Measurements from ENCODE around the gene HIPK1. TPM values are rescaled to one million over a fixed set of nuclear protein-coding genes. Genes with fewer than 3 reads are reported as not detected.
A peak's percentile ranks its signal among the peaks of the same experiment; 100 is the strongest.
"Not testable (repeated sequence)": the region's sequence is repeated elsewhere in the genome, so short reads cannot be mapped to it uniquely, and the experiment has no call there.

Gene HIPK1
- total RNA-seq, 5 donors from 2014 or later (not counting 1 experiment from before 2014, with no cell fraction given), result 99.5 to 189 (median 103) TPM

DNA sequence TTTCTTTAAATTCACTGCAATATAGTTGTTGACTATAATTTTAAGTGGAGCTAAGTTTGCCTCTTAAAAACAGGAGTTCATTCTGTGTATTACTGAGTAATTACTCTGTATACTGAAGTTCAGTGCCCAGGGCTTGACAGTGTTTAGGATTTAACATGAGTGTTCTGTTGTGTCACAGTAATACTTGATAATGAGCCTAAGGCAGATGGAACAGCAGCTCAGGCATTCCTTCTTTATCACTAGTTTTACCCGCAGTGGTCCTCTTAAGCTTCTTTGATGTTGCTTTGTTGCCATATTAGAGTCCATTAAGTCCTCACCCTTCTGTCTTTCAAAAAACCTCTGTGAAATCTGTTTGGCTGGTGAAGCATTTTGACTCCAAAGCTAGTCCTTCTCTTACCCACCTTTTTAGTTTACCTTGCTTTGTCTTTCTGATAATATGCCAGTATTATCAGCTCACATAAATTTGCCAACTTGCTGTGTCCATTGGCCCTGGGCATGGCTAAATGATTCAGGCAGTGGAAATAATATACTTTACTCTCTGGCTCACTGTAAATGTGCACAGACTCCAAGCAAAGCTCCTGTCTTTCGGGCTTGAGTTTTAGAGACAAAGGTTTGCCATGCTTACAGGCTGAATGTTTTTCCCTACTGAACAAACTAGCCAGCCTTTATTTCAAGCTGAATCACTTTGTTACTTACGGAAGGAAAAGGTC lies 17.7 kb downstream of the HIPK1 start:
- POLR2A ChIA-PET, result interaction anchor here (0.6 to 6.6 kb wide), 14 partner anchors 8 to 872 kb away, joined by 3 to 221 read pairs (median 5); partner anchors contain the start of gene HIPK1 (in 2 of the 2)
- ATAC-seq (replicated peaks in 1 of 4) (peak; percentile 27 to 50 (median 46)), DNase-seq (no peak)
- peak overlapping the region; percentile 96 to 99 for H3K27ac Mint-ChIP-seq
- CTCF ChIA-PET, result interaction anchor here (0.5 to 5.6 kb wide), 22 partner anchors 9 to 1231 kb away, joined by 3 to 86 read pairs (median 4); partner anchors contain the start of genes HIPK1 (in 2 of the 2), AP4B1 (in 1 of the 2), PPM1J (in 1 of the 2) and RSBN1 (in 1 of the 2)
- peak overlapping the region; percentile 84 for H3K27ac ChIP-seq (ENCODE audit: low read length)
- H3K27me3 ChIP-seq (replicated peaks in 1 of 2; ENCODE audit: control insufficient read depth in 2 of 2, extremely low read depth in 1 of 2, insufficient read depth in 2 of 2, low read length in 1 of 2), result no peaks in the 10 kb centered on the region
- H3K36me3 Mint-ChIP-seq, result peaks cover 21% of the 10 kb centered on the region
- 50% methylated on average over 1 of the region's 3 CpGs for WGBS (ENCODE audit: insufficient coverage)
- H3K36me3 ChIP-seq (ENCODE audit: control insufficient read depth in 2 of 2, extremely low read depth in 1 of 2, insufficient read depth in 1 of 2, low read length in 1 of 2), result peaks cover 0 to 19% of the 10 kb centered on the region in 2 donors
- peaks cover 43 to 53% of the 10 kb centered on the region in 2 experiments for H3K4me1 ChIP-seq (ENCODE audit: control insufficient read depth in 1 of 2, extremely low read depth in 1 of 2, insufficient read depth in 2 of 2, low read length in 2 of 2)
- no peaks in the 10 kb centered on the region for H3K9me3 ChIP-seq
- H3K4me1 Mint-ChIP-seq, result peaks cover 83 to 87% (median 84%) of the 10 kb centered on the region in 3 donors
- H3K9me3 Mint-ChIP-seq, result no peaks in the 10 kb centered on the region
- peak overlapping the region; percentile 63 to 79 (median 71) for H3K4me3 Mint-ChIP-seq
- no peaks in the 10 kb centered on the region for H3K27me3 Mint-ChIP-seq
- peak overlapping the region; percentile 2 to 38 for H3K4me3 ChIP-seq (ENCODE audit: control insufficient read depth in 1 of 2, extremely low read depth in 1 of 2, low read length in 1 of 2)

DNA sequence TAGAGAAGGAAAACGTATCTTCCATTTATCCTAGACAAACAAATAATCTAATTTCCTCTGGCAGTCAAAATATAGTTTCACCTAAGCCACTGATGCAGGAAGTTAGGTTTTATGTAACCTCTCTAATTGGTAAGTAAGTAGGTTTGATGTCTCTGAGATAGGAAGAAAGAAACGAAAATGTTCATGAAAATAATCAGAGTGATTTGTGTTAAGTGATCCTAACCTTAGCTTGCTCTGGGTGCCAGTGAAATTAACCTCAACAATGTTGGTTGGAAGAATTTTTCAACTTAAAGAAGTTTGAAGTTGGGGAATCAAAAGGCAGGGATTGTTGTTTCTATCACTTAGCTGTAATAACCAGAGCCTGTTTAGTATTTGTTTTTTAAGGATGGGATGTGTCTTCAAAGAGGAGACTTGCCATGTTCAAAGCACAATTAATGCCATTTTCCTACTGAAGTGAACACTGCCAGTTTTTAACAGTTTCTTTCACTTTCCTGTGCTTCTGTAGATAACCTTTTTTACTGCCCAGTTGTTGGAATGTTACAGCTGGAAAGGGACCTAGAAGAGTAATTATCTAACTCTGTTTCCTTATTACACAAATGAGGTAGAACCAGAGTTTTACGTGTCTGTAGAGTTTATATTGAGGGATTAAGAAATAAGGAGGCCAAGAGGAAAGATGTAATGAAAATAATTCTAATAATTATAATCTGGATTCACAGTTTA lies 18.4 kb downstream of the HIPK1 start:
- Mint-ChIP-seq H3K4me1 (peaks cover 82 to 86% (median 84%) of the 10 kb centered on the region in 3 donors), H3K27me3 (no peaks in the 10 kb centered on the region), H3K4me3 (peak overlapping the region; percentile 63 to 79 (median 71)), H3K27ac (peak overlapping the region; percentile 96 to 99), H3K9me3 (no peaks in the 10 kb centered on the region), H3K36me3 (peaks cover 21% of the 10 kb centered on the region)
- Histone ChIP-seq H3K4me3 (ENCODE audit: control insufficient read depth in 1 of 2, extremely low read depth in 1 of 2, low read length in 1 of 2) (peak overlapping the region; percentile 2 to 38), H3K36me3 (ENCODE audit: control insufficient read depth in 2 of 2, extremely low read depth in 1 of 2, insufficient read depth in 1 of 2, low read length in 1 of 2) (peaks cover 0 to 14% of the 10 kb centered on the region in 2 donors), H3K27me3 (replicated peaks in 1 of 2; ENCODE audit: control insufficient read depth in 2 of 2, extremely low read depth in 1 of 2, insufficient read depth in 2 of 2, low read length in 1 of 2) (no peaks in the 10 kb centered on the region), H3K4me1 (ENCODE audit: control insufficient read depth in 1 of 2, extremely low read depth in 1 of 2, insufficient read depth in 2 of 2, low read length in 2 of 2) (peaks cover 39 to 51% of the 10 kb centered on the region in 2 experiments), H3K9me3 (no peaks in the 10 kb centered on the region), H3K27ac (ENCODE audit: low read length) (peak overlapping the region; percentile 84)
- ChIA-PET POLR2A (interaction anchor here (0.6 to 6.6 kb wide), 9 partner anchors 9 to 872 kb away, joined by 3 to 221 read pairs (median 5); partner anchors contain the start of gene HIPK1 (in 2 of the 2)), CTCF (interaction anchor here (0.6 to 5.6 kb wide), 10 partner anchors 10 to 1232 kb away, joined by 3 to 86 read pairs (median 4); partner anchors contain the start of genes AP4B1 (in 1 of the 2), HIPK1 (in 1 of the 2) and PPM1J (in 1 of the 2))
- 0% methylated on average over 1 of the region's 3 CpGs for WGBS (ENCODE audit: insufficient coverage)
- peak in 1 of 35 experiments; percentile 45 for DNase-seq
- peak; percentile 63 to 81 (median 78) for ATAC-seq (replicated peaks in 1 of 4)

DNA sequence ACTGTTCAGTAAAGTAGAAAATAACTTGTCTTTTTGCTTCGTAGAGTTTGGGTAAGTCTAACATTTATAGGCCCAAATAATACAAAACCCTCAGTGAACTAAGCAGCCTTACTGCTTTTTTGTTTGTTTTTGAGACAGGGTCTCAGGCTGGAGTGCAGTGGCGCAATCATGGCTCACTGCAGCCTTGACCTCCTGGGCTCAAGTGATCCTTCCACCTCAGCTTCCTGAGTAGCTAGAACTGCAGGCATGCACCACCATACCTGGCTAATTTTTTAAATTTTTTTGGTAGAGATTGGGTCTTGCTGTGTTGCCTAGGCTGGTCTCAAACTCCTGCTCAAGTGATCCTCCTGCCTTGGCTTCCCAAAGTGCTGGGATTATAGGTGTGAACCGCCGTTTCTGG lies 19.0 kb downstream of the HIPK1 start:
- Histone ChIP-seq H3K36me3 (ENCODE audit: control insufficient read depth in 2 of 2, extremely low read depth in 1 of 2, insufficient read depth in 1 of 2, low read length in 1 of 2) (peaks cover 0 to 16% of the 10 kb centered on the region in 2 donors), H3K4me1 (ENCODE audit: control insufficient read depth in 1 of 2, extremely low read depth in 1 of 2, insufficient read depth in 2 of 2, low read length in 2 of 2) (peaks cover 42 to 51% of the 10 kb centered on the region in 2 experiments), H3K4me3 (ENCODE audit: control insufficient read depth in 1 of 2, extremely low read depth in 1 of 2, low read length in 1 of 2) (peak overlapping the region in 1 of 2 donors; percentile 23), H3K27ac (ENCODE audit: low read length) (peak overlapping the region; percentile 84)
- not testable (repeated sequence) for H3K9me3 Mint-ChIP-seq; H3K27me3 Mint-ChIP-seq; ATAC-seq (replicated peaks in 1 of 4); DNase-seq; H3K27me3 ChIP-seq (replicated peaks in 1 of 2; ENCODE audit: control insufficient read depth in 2 of 2, extremely low read depth in 1 of 2, insufficient read depth in 2 of 2, low read length in 1 of 2); H3K9me3 ChIP-seq
- CTCF ChIA-PET, result interaction anchor here (0.6 to 5.6 kb wide), 12 partner anchors 8 to 1557 kb away, joined by 3 to 86 read pairs (median 4); partner anchors contain the start of gene HIPK1 (in 1 of the 2)
- Mint-ChIP-seq H3K36me3 (peaks cover 19% of the 10 kb centered on the region), H3K27ac (peak overlapping the region; percentile 96 to 99), H3K4me1 (peaks cover 85 to 89% (median 86%) of the 10 kb centered on the region in 3 donors), H3K4me3 (peak overlapping the region; percentile 39 to 79 (median 49))
- whole genome bisulfite sequencing (ENCODE audit: insufficient coverage), result 88% methylated on average over 3 of the region's 4 CpGs
- POLR2A ChIA-PET, result interaction anchor here (0.6 to 6.6 kb wide), 7 partner anchors 15 to 859 kb away, joined by 3 to 221 read pairs (median 5); partner anchors contain the start of genes HIPK1 (in 2 of the 2), AP4B1 (in 1 of the 2) and DCLRE1B (in 1 of the 2)

DNA sequence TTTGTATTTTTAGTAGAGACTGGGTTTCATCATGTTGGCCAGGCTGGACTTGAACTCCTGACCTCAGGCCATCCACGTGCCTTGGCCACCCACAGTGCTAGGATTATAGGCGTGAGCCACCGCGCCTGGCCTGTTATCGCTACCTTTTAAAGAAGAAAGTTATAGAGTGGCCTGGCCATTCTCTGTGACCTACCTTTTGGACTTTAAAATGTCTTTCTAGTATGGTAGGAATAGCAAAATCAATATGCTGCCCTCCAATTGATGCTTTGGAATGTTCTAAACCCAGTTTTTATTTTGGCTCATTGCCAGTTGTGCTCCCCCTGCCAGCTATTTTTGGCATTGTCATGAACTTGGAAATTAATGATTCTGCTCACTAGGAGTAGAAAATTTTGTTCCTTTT lies 19.9 kb downstream of the HIPK1 start:
- Mint-ChIP-seq H3K4me1 (peaks cover 86 to 94% (median 87%) of the 10 kb centered on the region in 3 donors), H3K27ac (peak overlapping the region; percentile 96 to 99), H3K36me3 (peaks cover 16% of the 10 kb centered on the region), H3K27me3 (no peaks in the 10 kb centered on the region), H3K4me3 (peak overlapping the region in 1 of 3 donors; percentile 79), H3K9me3 (no peaks in the 10 kb centered on the region)
- ATAC-seq (replicated peaks in 1 of 4) (no peak), DNase-seq (peak in 5 of 35 experiments; percentile 13 to 61 (median 20))
- Histone ChIP-seq H3K27me3 (replicated peaks in 1 of 2; ENCODE audit: control insufficient read depth in 2 of 2, extremely low read depth in 1 of 2, insufficient read depth in 2 of 2, low read length in 1 of 2) (no peaks in the 10 kb centered on the region), H3K36me3 (ENCODE audit: control insufficient read depth in 2 of 2, extremely low read depth in 1 of 2, insufficient read depth in 1 of 2, low read length in 1 of 2) (peaks cover 2 to 17% of the 10 kb centered on the region in 2 donors), H3K4me3 (ENCODE audit: control insufficient read depth in 1 of 2, extremely low read depth in 1 of 2, low read length in 1 of 2) (no peak overlapping the region), H3K4me1 (ENCODE audit: control insufficient read depth in 1 of 2, extremely low read depth in 1 of 2, insufficient read depth in 2 of 2, low read length in 2 of 2) (peaks cover 46 to 49% of the 10 kb centered on the region in 2 experiments), H3K27ac (ENCODE audit: low read length) (peak overlapping the region; percentile 84), H3K9me3 (no peaks in the 10 kb centered on the region)
- ChIA-PET CTCF (interaction anchor here (0.6 to 5.6 kb wide), 21 partner anchors 9 to 1557 kb away, joined by 3 to 86 read pairs (median 4); partner anchors contain the start of genes AP4B1 (in 1 of the 2) and HIPK1 (in 1 of the 2)), POLR2A (interaction anchor here (0.7 to 6.6 kb wide), 8 partner anchors 12 to 82 kb away, joined by 3 to 221 read pairs (median 4); partner anchors contain the start of genes HIPK1 (in 2 of the 2), AP4B1 (in 1 of the 2) and DCLRE1B (in 1 of the 2))
- 94% methylated on average over 5 of the region's 5 CpGs for WGBS (ENCODE audit: insufficient coverage)

DNA sequence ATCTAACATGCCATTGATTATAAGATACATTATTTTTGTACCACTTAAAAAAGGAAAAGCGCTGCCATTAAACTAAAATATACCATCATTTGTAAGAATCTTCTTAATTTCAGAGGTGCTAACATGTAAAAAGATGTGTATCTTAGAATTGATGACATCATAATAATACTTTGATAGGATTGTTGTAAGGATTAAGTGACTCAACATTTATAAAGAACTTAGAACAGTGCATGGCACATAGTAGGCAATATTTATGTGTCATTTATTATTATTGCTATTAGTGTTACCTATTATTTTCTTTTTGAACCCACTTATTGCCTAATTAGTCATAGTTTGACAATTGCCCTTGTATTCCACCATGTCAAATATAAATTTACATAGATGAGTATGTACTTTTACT lies 21.8 kb downstream of the HIPK1 start:
- no CpG with 5 or more reads among the region's 1 CpG for WGBS (ENCODE audit: insufficient coverage)
- no peaks in the 10 kb centered on the region for H3K9me3 Mint-ChIP-seq
- Histone ChIP-seq H3K27ac (ENCODE audit: low read length) (no peak overlapping the region), H3K27me3 (replicated peaks in 1 of 2; ENCODE audit: control insufficient read depth in 2 of 2, extremely low read depth in 1 of 2, insufficient read depth in 2 of 2, low read length in 1 of 2) (no peaks in the 10 kb centered on the region), H3K9me3 (no peaks in the 10 kb centered on the region), H3K4me1 (ENCODE audit: control insufficient read depth in 1 of 2, extremely low read depth in 1 of 2, insufficient read depth in 2 of 2, low read length in 2 of 2) (peaks cover 41 to 44% of the 10 kb centered on the region in 2 experiments), H3K36me3 (ENCODE audit: control insufficient read depth in 2 of 2, extremely low read depth in 1 of 2, insufficient read depth in 1 of 2, low read length in 1 of 2) (peaks cover 4 to 27% of the 10 kb centered on the region in 2 donors), H3K4me3 (ENCODE audit: control insufficient read depth in 1 of 2, extremely low read depth in 1 of 2, low read length in 1 of 2) (no peak overlapping the region)
- H3K4me3 Mint-ChIP-seq, result peak overlapping the region in 1 of 3 donors; percentile 79
- peaks cover 86 to 93% (median 87%) of the 10 kb centered on the region in 3 donors for H3K4me1 Mint-ChIP-seq
- no peak for ATAC-seq (replicated peaks in 1 of 4)
- ChIA-PET CTCF (interaction anchor here in 1 of 2 donors (0.9 to 5.6 kb wide), 2 partner anchors 21 to 195 kb away, joined by 4 to 86 read pairs; partner anchors contain the start of gene HIPK1), POLR2A (interaction anchor here in 1 of 2 donors (0.6 to 6.6 kb wide), 2 partner anchors 18 to 20 kb away, joined by 3 to 221 read pairs; partner anchors contain the start of gene HIPK1)
- H3K36me3 Mint-ChIP-seq, result peaks cover 18% of the 10 kb centered on the region
- no peak for DNase-seq
- no peaks in the 10 kb centered on the region for H3K27me3 Mint-ChIP-seq
- H3K27ac Mint-ChIP-seq, result peak overlapping the region in 1 of 2 donors; percentile 65
